GM12891 (cell line): ENCODE data around the gene IL22RA1.

Source experiments
- DNase-seq: peaks from one replicate; pipeline ENCODE4 v3.0.0; 2011; ENCODE audit warnings: low spot score; ENCODE audit not compliant: insufficient read length
- FAIRE-seq: peaks from 2 replicates; lab custom pipeline; 2011; peaks lifted over from hg19 to GRCh38; lab: Jason Lieb, UNC
- PAX5 ChIP-seq: IDR thresholded peaks from 2 replicates; pipeline ENCODE4 v1.6.1; 2011; ENCODE audit warnings: low read length, moderate library complexity, mild to moderate bottlenecking; ENCODE audit not compliant: insufficient read depth, severe bottlenecking
- POLR2A ChIP-seq: IDR thresholded peaks from 2 replicates; pipeline ENCODE4 v1.6.1; 2011; ENCODE audit warnings: low read depth, low read length, control low read depth
- POLR2AphosphoS5 ChIP-seq: IDR thresholded peaks from 2 replicates; pipeline ENCODE4 v1.6.1; 2011; ENCODE audit warnings: low read depth, low read length, control low read depth
- POU2F2 ChIP-seq: IDR thresholded peaks from 2 replicates; pipeline ENCODE4 v1.6.1; 2011; ENCODE audit warnings: low read depth, mild to moderate bottlenecking, control low read depth, low read length, moderate library complexity
- SPI1 ChIP-seq: IDR thresholded peaks from 2 replicates; pipeline ENCODE4 v1.6.1; 2011; ENCODE audit warnings: low read depth, low read length, control low read depth
- TAF1 ChIP-seq: IDR thresholded peaks from 2 replicates; pipeline ENCODE4 v1.6.1; 2011; ENCODE audit warnings: low read depth, low read length, control low read depth

IL22RA1 gene

DNA sequence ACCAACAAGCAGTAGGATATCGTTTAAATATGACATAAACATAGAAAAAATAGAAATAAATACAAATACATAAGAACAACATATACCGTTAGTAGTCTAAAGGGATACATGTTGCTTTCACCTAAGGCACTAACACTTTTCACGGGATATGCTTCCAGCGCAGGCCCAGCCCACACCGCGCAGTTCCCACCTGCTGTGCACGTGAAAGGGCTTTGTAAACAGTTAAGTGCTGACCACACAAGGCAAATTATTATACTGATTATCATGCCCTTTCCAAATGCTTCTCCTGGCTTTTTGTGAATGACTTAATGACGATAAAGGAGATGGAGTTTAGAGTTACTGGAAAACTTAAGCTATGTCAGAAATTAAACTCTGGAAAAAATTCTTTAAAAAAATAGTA, 11.3 kb upstream of the IL22RA1 start:
- no peak for DNase-seq
- FAIRE-seq: no peak
- no peak for TF ChIP-seq POLR2A
- TF ChIP-seq SPI1: no peak

DNA sequence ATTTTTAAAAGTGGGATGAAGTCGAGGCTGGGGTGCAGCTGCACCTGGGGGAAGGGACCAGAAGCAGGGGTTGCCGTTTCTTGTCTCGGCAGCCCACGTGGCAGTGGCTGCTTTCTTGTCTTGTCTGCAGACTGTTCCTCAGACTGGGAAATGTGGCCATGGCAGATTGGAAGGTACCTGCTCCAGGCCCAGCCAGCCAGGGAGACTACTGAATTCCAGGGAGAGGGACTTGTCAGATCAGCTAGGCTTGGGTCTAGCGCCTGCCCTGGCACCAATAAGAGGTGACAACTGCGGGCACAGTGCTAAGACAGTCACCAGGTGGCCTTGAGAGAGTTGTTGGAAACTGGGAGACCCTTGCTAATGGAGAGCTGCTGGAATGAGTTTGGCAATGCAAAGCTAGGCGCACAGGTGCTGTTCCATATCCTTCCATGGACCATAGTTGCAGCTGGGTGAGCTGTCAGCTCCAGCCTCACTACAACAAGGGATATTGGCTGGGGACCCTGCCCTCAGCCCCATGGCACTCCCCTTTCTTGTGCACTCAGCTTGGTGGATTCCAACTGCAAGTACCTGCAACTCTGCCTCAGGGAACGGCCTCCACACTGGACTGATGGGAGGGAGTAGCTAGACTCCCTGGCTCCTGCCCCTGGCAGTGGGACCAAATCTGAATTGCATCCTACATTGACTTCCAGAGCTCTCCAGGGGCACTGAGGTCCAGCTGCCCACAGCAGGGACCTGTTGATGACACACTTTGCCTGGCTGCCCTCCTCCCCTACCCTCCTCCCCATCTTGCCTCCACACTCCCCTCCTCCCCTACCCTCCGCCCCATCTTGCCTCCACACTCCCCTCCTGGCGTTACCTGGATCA, 9.9 kb upstream of the IL22RA1 start:
- DNase-seq (no peak), FAIRE-seq (no peak)
- TF ChIP-seq POU2F2 (no peak), SPI1 (no peak), POLR2AphosphoS5 (no peak), POLR2A (no peak), TAF1 (no peak), PAX5 (no peak)

DNA sequence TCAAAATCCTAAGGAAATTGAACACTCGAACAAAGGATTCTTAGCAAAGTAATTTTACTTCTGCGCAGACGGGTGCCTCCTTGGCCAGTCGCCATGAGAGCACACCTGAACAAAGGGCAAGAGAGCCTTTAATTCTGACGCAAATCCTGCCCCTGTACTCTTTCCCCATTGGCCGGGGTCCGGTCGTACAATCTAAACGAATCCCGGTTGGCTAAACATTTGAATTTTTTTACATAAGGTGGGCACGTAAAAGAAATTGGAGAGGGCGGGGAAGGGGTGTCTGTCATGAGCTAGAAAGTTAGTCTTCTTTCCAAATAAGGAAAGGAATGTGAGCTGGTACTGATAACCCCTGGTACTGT, 8.2 kb upstream of the IL22RA1 start:
- FAIRE-seq: peak; percentile 9
- TF ChIP-seq SPI1 (no peak), TAF1 (no peak), POLR2AphosphoS5 (no peak), POLR2A (no peak), PAX5 (no peak), POU2F2 (no peak)

DNA sequence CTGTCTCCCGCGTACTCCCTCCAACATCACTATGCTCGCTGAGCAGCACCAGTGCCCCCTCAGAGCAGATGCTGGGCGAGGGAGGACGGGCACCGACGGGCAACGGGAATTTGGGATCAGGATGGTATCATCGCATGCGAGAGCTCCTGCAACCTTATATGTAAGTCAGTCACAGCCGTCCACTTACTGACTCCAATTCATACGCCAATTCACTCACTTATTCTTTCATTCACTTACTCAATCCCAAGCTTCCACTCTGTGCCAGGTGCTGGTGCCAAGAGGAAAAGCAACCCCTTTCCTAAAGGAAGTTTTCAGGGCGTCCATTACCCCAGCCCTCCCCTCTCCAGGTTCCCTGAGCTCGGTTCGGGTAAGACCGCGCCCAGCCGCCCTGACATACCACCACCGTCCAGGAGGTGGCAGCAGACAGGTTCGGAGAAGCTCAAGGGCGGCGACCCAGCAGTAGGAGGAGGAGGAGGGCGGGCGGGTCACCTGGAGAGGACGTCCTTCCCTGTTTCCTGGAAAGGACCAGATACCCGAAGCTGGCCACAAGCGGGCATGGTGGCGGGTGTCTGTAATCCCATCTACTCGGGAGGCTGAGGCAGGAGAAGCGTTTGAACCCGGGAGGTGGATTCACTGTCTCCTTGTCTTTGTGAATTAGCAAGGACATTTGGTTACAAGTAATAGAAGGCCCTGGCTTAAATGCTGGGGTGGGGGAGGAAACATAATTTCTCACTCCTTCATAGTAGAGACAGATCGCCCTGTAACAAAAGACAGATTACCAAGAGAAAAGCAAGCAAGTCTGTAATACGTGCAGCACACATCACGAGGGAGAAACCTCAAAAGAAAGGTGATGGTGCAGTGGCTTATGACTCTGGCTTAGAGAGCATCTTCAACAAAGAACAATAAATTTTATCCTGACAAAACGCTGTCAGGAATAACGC, 7.6 kb upstream of the IL22RA1 start:
- no peak for TF ChIP-seq POLR2AphosphoS5
- TF ChIP-seq POU2F2: no peak
- no peak for TF ChIP-seq TAF1
- TF ChIP-seq POLR2A: no peak
- no peak for TF ChIP-seq PAX5
- no peak for TF ChIP-seq SPI1
- FAIRE-seq: peak; percentile 92
- DNase-seq: peak; percentile 66

More for the DNA sequence above, 8.2 kb upstream of the IL22RA1 start:
- DNase-seq: no peak

DNA sequence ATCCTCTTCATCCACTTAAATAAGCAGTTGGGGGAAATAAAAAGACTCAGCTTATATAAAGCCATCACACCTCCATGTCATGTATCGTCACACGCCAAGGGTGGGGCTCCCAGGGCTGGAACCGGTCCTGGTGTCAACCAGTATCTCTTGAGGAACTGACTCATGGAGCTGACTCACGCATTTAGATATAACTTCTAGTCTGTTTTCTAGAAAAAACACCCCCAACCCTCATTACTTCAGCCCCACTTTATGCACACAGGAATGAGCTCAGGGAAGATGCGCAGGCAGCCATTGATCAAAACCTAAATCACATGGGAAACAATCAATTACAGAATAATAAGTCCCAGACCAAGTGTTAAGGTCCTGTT, 6.9 kb upstream of the IL22RA1 start:
- no peak for DNase-seq
- no peak for FAIRE-seq
- TF ChIP-seq SPI1 (no peak), TAF1 (no peak), POU2F2 (no peak), PAX5 (no peak), POLR2AphosphoS5 (no peak), POLR2A (no peak)

DNA sequence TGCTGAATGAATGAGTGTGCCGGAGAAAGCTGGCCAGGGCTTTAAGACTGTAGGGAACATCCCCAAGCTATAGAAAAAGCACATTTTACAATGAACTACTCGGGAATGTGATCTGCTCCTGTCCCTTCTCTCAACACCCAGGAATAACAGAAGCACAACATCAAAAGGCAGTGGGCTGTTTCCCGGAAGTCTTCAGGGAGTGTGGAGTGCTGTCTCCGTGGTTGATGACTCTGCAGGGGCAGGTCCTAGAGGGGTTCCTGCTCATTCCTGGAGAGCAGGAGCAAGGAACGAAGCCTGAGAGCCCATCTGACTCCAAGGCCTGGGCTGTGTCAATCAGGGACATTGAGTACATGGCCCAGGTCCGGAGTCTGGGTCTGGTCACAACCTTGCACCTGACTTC, 4.9 kb upstream of the IL22RA1 start:
- TF ChIP-seq TAF1 (no peak), POU2F2 (no peak), POLR2A (no peak), PAX5 (no peak), POLR2AphosphoS5 (no peak), SPI1 (no peak)
- FAIRE-seq: no peak
- no peak for DNase-seq

DNA sequence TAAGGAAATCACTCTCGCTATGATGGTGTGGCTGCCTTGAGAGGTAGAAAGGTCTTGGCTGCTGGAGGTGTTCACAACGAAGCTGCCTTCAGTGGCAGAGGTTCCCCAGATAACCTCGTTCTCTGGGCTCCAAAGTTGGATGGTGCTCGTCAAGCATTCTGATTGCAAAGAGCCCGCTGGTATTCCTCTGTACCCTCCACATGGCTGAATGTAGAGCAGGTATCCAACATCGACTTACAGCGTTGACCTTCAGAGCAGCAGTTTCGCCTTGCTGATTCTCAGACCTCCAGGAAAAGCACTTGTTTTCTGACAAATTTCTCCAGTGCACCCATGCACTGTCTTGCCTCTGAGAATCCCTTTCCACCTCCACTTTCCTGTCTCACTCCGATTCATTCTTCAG, 4.3 kb upstream of the IL22RA1 start:
- DNase-seq (no peak), FAIRE-seq (no peak)
- TF ChIP-seq PAX5: no peak
- no peak for TF ChIP-seq SPI1
- no peak for TF ChIP-seq POLR2A
- TF ChIP-seq POLR2AphosphoS5: no peak

DNA sequence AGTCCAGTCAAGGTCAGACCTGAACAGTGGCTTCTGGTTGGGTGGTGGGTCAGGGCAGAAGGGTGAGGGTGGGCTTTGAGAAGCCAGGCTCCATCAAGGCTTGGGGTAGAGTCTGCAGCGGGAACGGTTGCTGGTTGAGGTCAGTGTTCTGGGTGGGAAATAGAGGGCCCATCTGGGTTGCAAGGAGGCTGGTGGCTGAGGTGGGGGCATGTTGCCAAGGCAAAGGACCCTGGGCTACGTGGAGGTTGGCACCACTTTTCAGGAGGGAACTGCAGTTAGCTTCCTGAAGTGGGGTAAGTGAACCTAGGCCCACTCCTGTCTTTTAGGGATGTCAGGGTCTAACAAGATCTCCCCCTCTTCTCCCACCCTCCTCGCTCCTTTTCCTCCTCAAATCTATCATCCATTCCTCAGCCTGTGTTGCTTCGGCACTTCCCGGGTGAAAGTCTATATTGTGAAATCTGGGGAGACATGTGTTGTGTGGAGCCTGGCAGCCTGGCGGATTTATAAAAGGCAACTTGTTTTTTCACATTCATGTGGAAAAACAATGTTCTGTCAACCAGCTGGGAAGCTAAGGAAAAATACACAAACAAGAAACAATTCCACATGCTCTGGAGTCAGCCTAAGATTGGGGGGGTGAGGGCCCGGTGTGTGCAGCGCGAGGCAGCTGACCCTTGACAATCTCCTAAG, 1.5 kb downstream of the IL22RA1 start:
- DNase-seq (no peak), FAIRE-seq (no peak)
- TF ChIP-seq PAX5: no peak
- TF ChIP-seq POU2F2: no peak
- no peak for TF ChIP-seq POLR2AphosphoS5
- no peak for TF ChIP-seq POLR2A
- TF ChIP-seq SPI1: no peak
- TF ChIP-seq TAF1: no peak

DNA sequence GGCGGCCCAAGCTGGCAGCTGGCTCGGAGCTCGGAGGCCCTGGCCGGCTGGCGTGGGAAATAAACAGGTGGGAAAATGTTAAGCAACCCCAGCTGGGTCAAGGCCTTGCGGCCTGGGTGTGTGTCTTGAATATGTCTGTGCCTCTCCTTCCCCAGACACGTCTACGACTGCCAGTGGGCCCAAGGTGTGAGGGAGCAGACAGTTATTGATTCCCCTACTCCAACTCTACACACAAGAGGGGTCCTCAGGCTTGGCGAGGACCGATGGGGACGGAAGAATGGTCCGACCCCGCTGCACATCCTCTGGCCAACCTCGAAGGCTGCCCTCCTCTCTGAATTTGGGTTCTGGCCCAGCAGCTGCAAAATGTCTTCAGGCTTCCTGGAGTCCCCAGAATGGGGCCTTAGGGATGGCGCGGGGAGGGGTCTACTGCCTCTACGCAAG, 2.2 kb downstream of the IL22RA1 start:
- no peak for FAIRE-seq
- no peak for DNase-seq
- no peak for TF ChIP-seq PAX5
- TF ChIP-seq TAF1: no peak
- no peak for TF ChIP-seq POLR2AphosphoS5
- no peak for TF ChIP-seq POU2F2
- no peak for TF ChIP-seq SPI1
- TF ChIP-seq POLR2A: no peak
